Globus pallidus (tissue), 1 donor: Measurements from ENCODE around the gene MFSD6L.
A peak's percentile ranks its signal among the peaks of the same experiment; 100 is the strongest.

ENCODE experiments used
- DNase-seq: peaks from one replicate; pipeline ENCODE4 v3.0.0-alpha.2; 2015; ENCODE audit warnings: low spot score

The MFSD6L gene

GRCh38 chr17:8791910-8792270 lies 7.3 kb downstream of the MFSD6L start:
- DNase-seq: no peak

GRCh38 chr17:8791248-8791909 lies 7.8 kb downstream of the MFSD6L start:
- DNase-seq: no peak

- no peak for DNase-seq
Observed at GRCh38 chr17:8789743-8790142, 9.4 kb downstream of the MFSD6L start.

GRCh38 chr17:8788998-8789397 lies 10.2 kb downstream of the MFSD6L start:
- DNase-seq: no peak

GRCh38 chr17:8785547-8786413 lies 13.4 kb downstream of the MFSD6L start:
- DNase-seq: peak; percentile 16

- DNase-seq: no peak
Observed at GRCh38 chr17:8782176-8782575, 17.0 kb downstream of the MFSD6L start.

GRCh38 chr17:8781776-8782175 lies 17.4 kb downstream of the MFSD6L start:
- DNase-seq: no peak

- peak; percentile 24 for DNase-seq
Observed at GRCh38 chr17:8776881-8777280, 22.3 kb downstream of the MFSD6L start.

GRCh38 chr17:8776248-8776647 lies 22.9 kb downstream of the MFSD6L start:
- DNase-seq: no peak

- no peak for DNase-seq
Observed at GRCh38 chr17:8766731-8767130, 32.4 kb downstream of the MFSD6L start.

GRCh38 chr17:8762012-8762411 lies 37.2 kb downstream of the MFSD6L start:
- no peak for DNase-seq

GRCh38 chr17:8758137-8758596 lies 41.0 kb downstream of the MFSD6L start, which contains the start of gene SPDYE4:
Gene SPDYE4, minus strand, starts transcription at chr17:8758546. Its CDS starts 164 bp downstream, at chr17:8758382.
- DNase-seq: no peak

- no peak for DNase-seq
Observed at GRCh38 chr17:8757189-8757588, 42.0 kb downstream of the MFSD6L start.

GRCh38 chr17:8755590-8756255 lies 43.4 kb downstream of the MFSD6L start:
- no peak for DNase-seq

GRCh38 chr17:8754890-8755289 lies 44.3 kb downstream of the MFSD6L start:
- no peak for DNase-seq

- no peak for DNase-seq
Observed at GRCh38 chr17:8753976-8754440, 45.2 kb downstream of the MFSD6L start.

- no peak for DNase-seq
Observed at GRCh38 chr17:8753136-8753975, 45.8 kb downstream of the MFSD6L start.

- DNase-seq: no peak
Observed at GRCh38 chr17:8749616-8750015, 49.5 kb downstream of the MFSD6L start.

GRCh38 chr17:8747742-8748141 lies 51.4 kb downstream of the MFSD6L start:
- DNase-seq: no peak
